Measurements from ENCODE around the gene SHROOM3.

The SHROOM3 gene

GRCh38 chr4:76670631-76671030, 235.6 kb downstream of the SHROOM3 start:
- no peak for DNase-seq

GRCh38 chr4:76673362-76673761, 238.3 kb downstream of the SHROOM3 start:
- no peak for DNase-seq

- no peak for DNase-seq
These were observed 240.0 kb downstream of the SHROOM3 start for GRCh38 chr4:76674983-76675382.

GRCh38 chr4:76677571-76678326, 242.7 kb downstream of the SHROOM3 start:
- DNase-seq: no peak

GRCh38 chr4:76679691-76680090, 244.7 kb downstream of the SHROOM3 start:
- DNase-seq: no peak

GRCh38 chr4:76680952-76681351, 245.9 kb downstream of the SHROOM3 start:
- peak in 1 of 5 experiments; percentile 16 for DNase-seq

GRCh38 chr4:76681996-76682395, 247.0 kb downstream of the SHROOM3 start:
- DNase-seq: no peak

- DNase-seq: no peak
These were observed 248.1 kb downstream of the SHROOM3 start for GRCh38 chr4:76683144-76683543.

GRCh38 chr4:76687746-76688448, 252.9 kb downstream of the SHROOM3 start:
- no peak for DNase-seq

GRCh38 chr4:76688619-76689144, 253.7 kb downstream of the SHROOM3 start:
- DNase-seq: no peak

GRCh38 chr4:76689145-76689817, 254.3 kb downstream of the SHROOM3 start:
- DNase-seq: peak in 1 of 5 experiments; percentile 27

GRCh38 chr4:76690011-76690905, 255.2 kb downstream of the SHROOM3 start:
- no peak for DNase-seq

- no peak for DNase-seq
These were observed 255.9 kb downstream of the SHROOM3 start for GRCh38 chr4:76690906-76691275.

GRCh38 chr4:76691807-76692582, 257.0 kb downstream of the SHROOM3 start:
- no peak for DNase-seq

GRCh38 chr4:76692761-76693160, 257.7 kb downstream of the SHROOM3 start:
- DNase-seq: no peak

GRCh38 chr4:76694056-76694455, 259.0 kb downstream of the SHROOM3 start:
- no peak for DNase-seq

- no peak for DNase-seq
These were observed 261.1 kb downstream of the SHROOM3 start for GRCh38 chr4:76696109-76696508.

- peak in 1 of 5 experiments; percentile 43 for DNase-seq
These were observed 262.2 kb downstream of the SHROOM3 start for GRCh38 chr4:76697129-76697803.

GRCh38 chr4:76698141-76698540, 263.1 kb downstream of the SHROOM3 start:
- DNase-seq: no peak

GRCh38 chr4:76699751-76700310, 264.8 kb downstream of the SHROOM3 start:
- no peak for DNase-seq

Data from T-helper 2 cell (primary cell).